Endodermal cell (in vitro differentiated cells): Measurements from ENCODE around the gene NDUFAF7. TPM values are rescaled to one million over a fixed set of nuclear protein-coding genes. Genes with fewer than 3 reads are reported as not detected.

ENCODE experiments used
- DNase-seq: peaks from one replicate; pipeline ENCODE4 v3.0.0-alpha.2; 2017
- H3K27ac ChIP-seq: 2 replicates; pipeline ENCODE4 v1.5.1; 2013; ENCODE audit warnings: mild to moderate bottlenecking, low read depth, low read length, moderate library complexity
- H3K27me3 ChIP-seq: 2 replicates; pipeline ENCODE4 v1.6.1; 2013; ENCODE audit warnings: mild to moderate bottlenecking, low read length, moderate library complexity; ENCODE audit not compliant: insufficient read depth, control insufficient read depth, poor library complexity, severe bottlenecking
- H3K36me3 ChIP-seq: 2 replicates; pipeline ENCODE4 v1.7.0; 2013; ENCODE audit warnings: mild to moderate bottlenecking, low read length, moderate library complexity; ENCODE audit not compliant: control insufficient read depth, insufficient read depth
- H3K4me1 ChIP-seq: one replicate; pipeline ENCODE4 v1.7.0; 2013; ENCODE audit warnings: low read length; ENCODE audit not compliant: control insufficient read depth, insufficient read depth
- H3K4me3 ChIP-seq: 2 replicates; pipeline ENCODE4 v1.5.1; 2013; ENCODE audit warnings: mild to moderate bottlenecking, low read length, moderate library complexity
- H3K9ac ChIP-seq: 2 replicates; pipeline ENCODE4 v1.6.1; 2013; ENCODE audit warnings: mild to moderate bottlenecking, low read length, moderate library complexity; ENCODE audit not compliant: poor library complexity, severe bottlenecking; ENCODE audit errors: extremely low read depth
- H3K9me3 ChIP-seq: 2 replicates; pipeline ENCODE4 v1.6.1; 2013; ENCODE audit warnings: mild to moderate bottlenecking, low read length, moderate library complexity; ENCODE audit not compliant: control insufficient read depth
- H3K27ac Mint-ChIP-seq: 2 replicates; pipeline ENCODE4 v1.8.0; 2020; ENCODE audit warnings: mixed read lengths
- H3K27me3 Mint-ChIP-seq: 2 replicates; pipeline ENCODE4 v1.8.0; 2021; ENCODE audit warnings: mild to moderate bottlenecking, mixed read lengths; ENCODE audit not compliant: insufficient read depth
- H3K36me3 Mint-ChIP-seq: 2 replicates; pipeline ENCODE4 v1.8.0; 2020; ENCODE audit warnings: low read depth, mixed read lengths
- H3K4me1 Mint-ChIP-seq: 2 replicates; pipeline ENCODE4 v1.8.0; 2020; ENCODE audit warnings: mixed read lengths
- H3K4me3 Mint-ChIP-seq: 2 replicates; pipeline ENCODE4 v1.8.0; 2020; ENCODE audit warnings: mild to moderate bottlenecking, moderate library complexity, mixed read lengths
- H3K9me3 Mint-ChIP-seq: 2 replicates; pipeline ENCODE4 v1.8.0; 2020; ENCODE audit warnings: mild to moderate bottlenecking, mixed read lengths
- CTCF ChIP-seq: fragments of 200-600 bp; sonication (generic); conservative IDR thresholded peaks from 2 replicates; pipeline ENCODE4 v1.5.0; 2021; ENCODE audit warnings: antibody characterized with exemption, mild to moderate bottlenecking
- WGBS, 2 experiments: methylation state at CpG; one replicate each; pipeline versions ENCODE4 v1.1.5 to v1.1.7; 2013; ENCODE audit warnings: missing lambda C conversion rate in 2 of 2, mixed read lengths in 1 of 2; ENCODE audit not compliant: insufficient coverage in 1 of 2, insufficient read length in 1 of 2; 5-methylcytosine and 5-hydroxymethylcytosine counted together
- total RNA-seq, 2 donors: library from RNA; stranded (reverse); fragmentation: NEBNext Ultra II Directional in 1 of 2; extraction: Animal tissue kit (Norgen Biotek cat#: 25700) in 1 of 2; gene quantifications; 2 replicates in 1 of 2; 3 replicates in 1 of 2; pipeline ENCODE4 v1.2.1, GENCODE V29; 2021

NDUFAF7 gene
- total RNA-seq, 2 donors from 2014 or later = 41.4 to 54.4 TPM

GRCh38 chr2:37250869-37251740, 19.6 kb downstream of the NDUFAF7 start:
- Histone ChIP-seq H3K9me3 (no peaks in the 10 kb centered on the region), H3K9ac (no peak overlapping the region), H3K4me3 (peak overlapping the region; percentile 65), H3K27me3 (no peaks in the 10 kb centered on the region), H3K36me3 (peaks cover 96% of the 10 kb centered on the region), H3K27ac (no peak overlapping the region), H3K4me1 (peaks cover 32% of the 10 kb centered on the region)
- no peak for TF ChIP-seq CTCF
- whole genome bisulfite sequencing, 2 experiments = 73% methylated on average over 4 of the region's 5 CpGs; no CpG with 5 or more reads in 1 of the 2 experiments
- Mint-ChIP-seq H3K4me3 (peak overlapping the region; percentile 6), H3K27ac (peak overlapping the region; percentile 45), H3K27me3 (no peaks in the 10 kb centered on the region), H3K4me1 (peaks cover 26% of the 10 kb centered on the region), H3K36me3 (peaks cover 63% of the 10 kb centered on the region), H3K9me3 (no peaks in the 10 kb centered on the region)
- DNase-seq = no peak

- Mint-ChIP-seq H3K27ac (peak overlapping the region; percentile 52), H3K9me3 (no peaks in the 10 kb centered on the region), H3K36me3 (peaks cover 67% of the 10 kb centered on the region), H3K4me3 (no peak overlapping the region), H3K4me1 (peaks cover 12% of the 10 kb centered on the region), H3K27me3 (no peaks in the 10 kb centered on the region)
- Histone ChIP-seq H3K36me3 (peaks cover 87% of the 10 kb centered on the region), H3K27ac (no peak overlapping the region), H3K9me3 (no peaks in the 10 kb centered on the region), H3K4me3 (no peak overlapping the region), H3K9ac (no peak overlapping the region), H3K4me1 (peaks cover 2% of the 10 kb centered on the region), H3K27me3 (no peaks in the 10 kb centered on the region)
- WGBS, 2 experiments = 95% methylated on average over 2 of the region's 2 CpGs; no CpG with 5 or more reads in 1 of the 2 experiments
- TF ChIP-seq CTCF = no peak
- no peak for DNase-seq
Observed at GRCh38 chr2:37262522-37262921, 31.1 kb downstream of the NDUFAF7 start.

- no peaks in the 10 kb centered on the region for H3K27me3 ChIP-seq
- peaks cover 87% of the 10 kb centered on the region for H3K36me3 ChIP-seq
- H3K4me3 ChIP-seq = no peak overlapping the region
- H3K9me3 Mint-ChIP-seq = no peaks in the 10 kb centered on the region
- H3K4me1 ChIP-seq = peaks cover 2% of the 10 kb centered on the region
- H3K9ac ChIP-seq = no peak overlapping the region
- peaks cover 12% of the 10 kb centered on the region for H3K4me1 Mint-ChIP-seq
- peak overlapping the region; percentile 8 for H3K27ac Mint-ChIP-seq
- no peaks in the 10 kb centered on the region for H3K27me3 Mint-ChIP-seq
- H3K27ac ChIP-seq = no peak overlapping the region
- H3K4me3 Mint-ChIP-seq = no peak overlapping the region
- H3K36me3 Mint-ChIP-seq = peaks cover 65% of the 10 kb centered on the region
- 89 to 95% methylated on average over 2 of the region's 2 CpGs for WGBS, 2 experiments
- DNase-seq = no peak
- peak; percentile 55 for TF ChIP-seq CTCF
- no peaks in the 10 kb centered on the region for H3K9me3 ChIP-seq
Observed at GRCh38 chr2:37263839-37264238, 32.4 kb downstream of the NDUFAF7 start.
